ENCODE results near the gene ZCWPW2.

Gene ZCWPW2

GRCh38 chr3:28574036-28574435 lies 225.5 kb downstream of the ZCWPW2 start:
- Histone ChIP-seq H3K27ac (ENCODE audit: low read length, poor library complexity, severe bottlenecking) (no peak overlapping the region), H3K18ac (ENCODE audit: low read depth in 1 of 2, low read length in 2 of 2) (no peak overlapping the region), H2BK15ac (ENCODE audit: low read depth, poor library complexity, severe bottlenecking) (no peak overlapping the region), H2BK5ac (ENCODE audit: low read depth, low read length, poor library complexity, severe bottlenecking) (no peak overlapping the region), H2AFZ (ENCODE audit: low read depth, low read length) (no peak overlapping the region), H3K23ac (ENCODE audit: low read length in 2 of 2) (no peak overlapping the region), H3K4me3 (ENCODE audit: insufficient read depth in 1 of 2, low read depth in 1 of 2, low read length in 2 of 2) (no peak overlapping the region), H3K9ac (ENCODE audit: low read length) (no peak overlapping the region), H3K4me2 (ENCODE audit: low read length, poor library complexity, severe bottlenecking) (no peak overlapping the region), H2BK12ac (ENCODE audit: low read length in 2 of 2) (no peak overlapping the region), H3K14ac (ENCODE audit: low read length in 2 of 2) (no peak overlapping the region), H3K27me3 (ENCODE audit: control insufficient read depth in 1 of 2, insufficient read depth in 1 of 2, low read length in 2 of 2) (peaks cover 43 to 52% of the 10 kb centered on the region in 2 experiments), H4K8ac (ENCODE audit: low read length) (no peak overlapping the region), H3K79me1 (replicated peaks; ENCODE audit: low read length, poor library complexity, severe bottlenecking) (no peaks in the 10 kb centered on the region), H3K4me1 (ENCODE audit: control insufficient read depth, insufficient read depth, low read depth, low read length) (peaks cover 16% of the 10 kb centered on the region), H4K91ac (ENCODE audit: low read length) (no peak overlapping the region), H3K9me3 (ENCODE audit: control insufficient read depth, low read length) (no peaks in the 10 kb centered on the region), H3K36me3 (ENCODE audit: control insufficient read depth in 1 of 2, insufficient read depth in 2 of 2, low read depth in 1 of 2, low read length in 2 of 2) (no peaks in the 10 kb centered on the region), H2BK120ac (ENCODE audit: low read depth, low read length) (no peak overlapping the region), H2AK5ac (ENCODE audit: low read length, severe bottlenecking) (no peak overlapping the region), H3K4ac (ENCODE audit: low read depth in 1 of 2, low read length in 2 of 2) (no peak overlapping the region)
- no peak for DNase-seq
- WGBS = 100% methylated on average over 2 of the region's 5 CpGs

- H3K9ac ChIP-seq (ENCODE audit: low read length) = peak overlapping the region; percentile 24
- H3K18ac ChIP-seq (ENCODE audit: low read depth in 1 of 2, low read length in 2 of 2) = no peak overlapping the region
- no peaks in the 10 kb centered on the region for H3K79me1 ChIP-seq (replicated peaks; ENCODE audit: low read length, poor library complexity, severe bottlenecking)
- H3K4me2 ChIP-seq (ENCODE audit: low read length, poor library complexity, severe bottlenecking) = peak overlapping the region; percentile 98
- under 1% methylated on average over 46 of the region's 55 CpGs for WGBS
- H3K23ac ChIP-seq (ENCODE audit: low read length in 2 of 2) = peak overlapping the region in 1 of 2 experiments; percentile 0
- no peak overlapping the region for H2AK5ac ChIP-seq (ENCODE audit: low read length, severe bottlenecking)
- no peak overlapping the region for H2BK5ac ChIP-seq (ENCODE audit: low read depth, low read length, poor library complexity, severe bottlenecking)
- no peak overlapping the region for H3K4ac ChIP-seq (ENCODE audit: low read depth in 1 of 2, low read length in 2 of 2)
- H2BK15ac ChIP-seq (ENCODE audit: low read depth, poor library complexity, severe bottlenecking) = no peak overlapping the region
- no peak overlapping the region for H2AFZ ChIP-seq (ENCODE audit: low read depth, low read length)
- DNase-seq = peak; percentile 6
- H2BK12ac ChIP-seq (ENCODE audit: low read length in 2 of 2) = no peak overlapping the region
- no peak overlapping the region for H4K8ac ChIP-seq (ENCODE audit: low read length)
- H3K14ac ChIP-seq (ENCODE audit: low read length in 2 of 2) = no peak overlapping the region
- peaks cover 43 to 57% of the 10 kb centered on the region in 2 experiments for H3K27me3 ChIP-seq (ENCODE audit: control insufficient read depth in 1 of 2, insufficient read depth in 1 of 2, low read length in 2 of 2)
- no peak overlapping the region for H2BK120ac ChIP-seq (ENCODE audit: low read depth, low read length)
- H3K27ac ChIP-seq (ENCODE audit: low read length, poor library complexity, severe bottlenecking) = no peak overlapping the region
- H3K4me1 ChIP-seq (ENCODE audit: control insufficient read depth, insufficient read depth, low read depth, low read length) = peaks cover 16% of the 10 kb centered on the region
- no peaks in the 10 kb centered on the region for H3K9me3 ChIP-seq (ENCODE audit: control insufficient read depth, low read length)
- H3K4me3 ChIP-seq (ENCODE audit: insufficient read depth in 1 of 2, low read depth in 1 of 2, low read length in 2 of 2) = peak overlapping the region; percentile 26 to 75
- H3K36me3 ChIP-seq (ENCODE audit: control insufficient read depth in 1 of 2, insufficient read depth in 2 of 2, low read depth in 1 of 2, low read length in 2 of 2) = no peaks in the 10 kb centered on the region
- no peak overlapping the region for H4K91ac ChIP-seq (ENCODE audit: low read length)
These were observed 226.7 kb downstream of the ZCWPW2 start for GRCh38 chr3:28575100-28575745.

Measured in mesenchymal stem cell (in vitro differentiated cells and primary cell).